HuH-7.5 (cell line): Measurements from ENCODE around the gene GRAP2.
"Not testable (repeated sequence)": the region's sequence is repeated elsewhere in the genome, so short reads cannot be mapped to it uniquely, and the experiment has no call there.

Experiments used
- DNase-seq: peaks from one replicate; pipeline ENCODE4 v3.0.0; 2011; ENCODE audit warnings: low spot score

The GRAP2 gene

DNA sequence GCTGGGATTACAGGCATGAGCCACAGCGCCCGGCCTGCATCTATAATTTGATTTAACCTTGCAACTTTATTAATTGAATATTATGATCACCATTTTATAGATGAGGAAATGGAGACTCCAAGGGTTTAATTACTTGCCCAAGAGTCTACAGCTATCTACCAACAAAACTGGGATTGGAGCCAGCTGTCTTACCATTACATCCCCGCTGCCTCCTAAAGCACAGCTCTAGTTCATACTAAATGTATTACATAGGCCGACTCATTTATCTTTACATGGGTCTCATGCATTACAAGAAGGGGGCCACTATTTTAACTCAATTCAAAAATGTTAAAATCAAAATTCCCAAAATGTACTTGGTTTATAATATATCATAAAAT is 45.2 kb downstream of the GRAP2 start:
- DNase-seq = no peak

DNA sequence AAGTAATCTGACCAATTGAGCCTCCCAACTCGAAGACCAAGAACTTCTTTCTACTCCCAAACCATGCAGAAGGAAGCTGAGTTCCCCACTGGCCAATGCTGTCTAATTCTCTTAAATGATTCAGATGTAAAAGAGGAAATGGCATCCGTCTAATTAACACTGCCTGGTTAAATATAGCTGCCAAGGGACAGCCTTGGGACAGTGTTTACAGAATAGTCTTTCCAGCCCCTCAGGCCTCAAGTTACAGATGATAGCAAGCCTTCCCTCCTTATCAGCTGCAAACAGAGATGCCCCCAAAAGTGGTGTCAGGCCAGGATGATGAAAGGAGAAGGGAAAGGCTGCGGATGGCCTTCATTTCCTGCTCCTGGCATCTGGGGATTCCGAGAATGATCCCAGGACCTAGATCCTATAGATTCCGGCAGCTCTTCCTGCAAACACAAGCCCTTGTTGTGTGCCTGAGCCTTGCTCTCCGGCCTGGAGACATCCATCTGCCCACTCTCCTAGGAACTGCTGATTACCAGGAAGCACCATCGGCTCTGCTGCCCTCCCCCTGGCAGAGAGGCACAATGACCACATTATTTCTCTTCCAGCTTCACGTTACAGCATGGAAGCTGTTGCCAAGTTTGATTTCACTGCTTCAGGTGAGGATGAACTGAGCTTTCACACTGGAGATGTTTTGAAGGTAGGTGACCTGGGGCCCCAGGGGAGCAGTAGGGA is 45.8 kb downstream of the GRAP2 start:
- DNase-seq = no peak

DNA sequence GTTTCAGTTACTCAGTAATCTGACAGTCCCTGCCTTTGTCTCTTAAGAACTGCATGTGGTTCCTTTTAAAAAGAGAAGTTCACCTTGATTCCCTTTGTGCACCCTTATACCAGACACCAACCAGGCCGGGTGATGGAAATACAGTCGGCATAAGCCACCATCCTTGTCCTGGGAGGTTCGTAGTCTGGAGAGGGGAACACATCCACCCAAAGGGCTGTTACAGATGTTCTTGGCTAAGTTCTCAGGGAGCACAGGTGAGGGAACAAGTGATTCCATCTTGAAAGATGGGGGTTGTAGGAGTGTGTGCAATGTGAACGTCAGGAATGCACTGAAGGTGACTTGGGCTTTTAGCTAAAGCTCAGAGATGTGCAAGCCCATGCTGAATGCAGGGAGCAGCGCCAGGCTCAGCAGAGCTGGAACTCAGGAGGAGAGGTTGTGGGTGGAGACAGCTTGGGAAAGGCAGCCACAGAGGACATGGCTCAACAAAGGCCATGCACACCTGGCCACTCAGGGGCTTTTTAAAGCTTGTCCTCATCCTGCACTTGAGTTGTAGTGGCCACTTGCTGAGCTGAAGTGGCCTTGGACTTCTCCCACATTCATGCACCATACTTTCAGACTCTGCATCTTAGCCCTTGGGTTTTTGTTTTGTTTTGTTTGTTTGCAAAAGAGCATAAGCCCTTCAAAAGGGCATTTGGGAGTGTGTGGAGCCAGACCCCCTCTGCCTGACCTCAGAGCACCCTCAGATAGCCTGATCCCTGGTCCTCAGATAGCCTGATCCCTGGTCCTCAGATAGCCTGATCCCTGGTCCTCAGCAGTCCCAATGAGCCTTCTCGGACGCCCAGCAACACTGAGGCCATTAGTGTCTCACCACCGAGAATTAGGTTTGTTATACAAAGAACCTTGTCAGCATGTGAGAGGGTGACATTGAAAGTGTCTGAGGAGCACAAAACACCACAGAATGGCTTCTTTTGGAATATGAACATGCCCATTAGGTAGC is 46.6 kb downstream of the GRAP2 start:
- no peak for DNase-seq

DNA sequence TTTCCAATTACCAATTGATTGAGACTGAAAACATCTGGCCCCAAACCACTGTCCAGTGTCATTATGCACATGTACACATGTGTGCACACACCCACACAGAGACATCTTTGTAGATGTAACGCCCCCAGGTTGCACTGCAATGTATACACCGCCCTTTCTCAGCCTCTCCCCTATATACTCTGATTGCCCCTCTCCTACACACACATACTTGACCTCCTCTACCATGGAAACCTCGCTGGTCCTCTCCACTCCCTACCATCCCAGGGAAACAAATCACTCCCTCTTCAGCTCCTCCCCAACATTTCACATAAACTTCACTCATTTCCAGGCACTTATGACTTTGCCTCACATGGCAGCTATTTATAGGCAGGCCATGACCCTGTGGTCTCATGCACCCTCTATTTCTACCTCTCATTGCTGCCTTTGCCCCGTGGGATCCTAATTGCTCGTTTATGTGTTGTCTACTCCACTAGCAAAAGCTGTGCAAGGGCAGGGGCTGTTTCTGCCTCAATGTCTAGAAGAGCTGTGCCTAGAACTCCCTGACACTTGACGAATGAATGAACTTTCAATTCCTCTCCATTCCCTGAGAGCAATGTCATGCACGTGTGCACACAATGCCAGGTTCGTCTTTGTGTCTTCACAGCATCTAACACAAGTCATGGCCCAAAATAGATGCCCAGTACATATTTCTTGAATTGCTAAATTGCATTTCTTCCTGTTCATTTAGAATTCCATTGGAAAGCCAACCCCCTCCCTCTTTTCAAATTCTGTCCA is 49.3 kb downstream of the GRAP2 start:
- no peak for DNase-seq

DNA sequence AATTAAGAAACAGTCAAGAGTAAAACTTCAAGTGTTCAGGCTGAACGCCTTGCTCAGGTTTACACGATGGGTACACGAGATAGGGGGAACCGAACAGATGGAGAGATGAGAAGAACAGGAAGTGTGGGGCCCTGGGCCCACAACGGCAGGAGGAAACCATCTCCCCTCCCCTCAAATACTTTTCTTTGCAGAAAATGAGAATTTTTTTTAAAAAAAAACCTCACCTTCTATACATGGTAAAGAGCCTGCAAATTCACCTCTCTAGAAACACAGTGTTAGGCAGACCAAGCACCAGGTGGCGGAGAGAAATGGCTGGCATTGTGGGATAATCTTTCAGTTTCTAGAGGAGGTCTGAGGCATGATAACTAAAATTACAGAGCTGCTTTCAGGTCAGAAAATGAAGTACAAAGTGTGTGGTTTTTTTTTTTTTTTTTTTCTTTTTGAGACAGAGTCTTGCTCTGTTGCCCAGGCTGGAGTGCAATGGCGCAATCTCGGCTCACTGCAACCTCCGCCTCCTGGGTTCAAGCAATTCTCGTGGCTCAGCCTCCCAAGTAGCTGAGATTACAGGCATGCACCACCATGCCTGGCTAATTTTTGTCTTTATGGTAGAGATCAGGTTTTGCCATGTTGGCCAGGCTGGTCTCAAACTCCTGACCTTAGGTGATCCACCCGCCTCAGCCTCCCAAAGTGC is 50.9 kb downstream of the GRAP2 start:
- DNase-seq = not testable (repeated sequence)

DNA sequence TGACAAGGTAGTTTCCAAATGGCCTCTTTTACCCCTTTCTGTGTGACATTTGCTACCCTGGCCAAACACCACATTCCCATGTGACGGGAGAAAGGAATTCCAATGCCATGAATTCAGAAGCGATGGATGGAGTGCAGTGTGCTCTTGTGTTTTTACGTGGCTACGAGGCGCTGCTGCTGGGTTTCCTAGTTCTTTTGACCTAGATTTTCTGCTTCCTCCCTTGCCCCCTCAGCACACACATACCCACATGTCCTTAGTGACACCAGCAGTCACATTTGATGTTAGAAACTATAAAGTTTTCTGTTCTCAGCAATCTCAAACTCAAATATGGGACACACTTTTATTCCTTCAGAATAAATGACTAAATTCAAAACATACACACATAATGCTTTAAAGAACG is 51.5 kb downstream of the GRAP2 start:
- no peak for DNase-seq

DNA sequence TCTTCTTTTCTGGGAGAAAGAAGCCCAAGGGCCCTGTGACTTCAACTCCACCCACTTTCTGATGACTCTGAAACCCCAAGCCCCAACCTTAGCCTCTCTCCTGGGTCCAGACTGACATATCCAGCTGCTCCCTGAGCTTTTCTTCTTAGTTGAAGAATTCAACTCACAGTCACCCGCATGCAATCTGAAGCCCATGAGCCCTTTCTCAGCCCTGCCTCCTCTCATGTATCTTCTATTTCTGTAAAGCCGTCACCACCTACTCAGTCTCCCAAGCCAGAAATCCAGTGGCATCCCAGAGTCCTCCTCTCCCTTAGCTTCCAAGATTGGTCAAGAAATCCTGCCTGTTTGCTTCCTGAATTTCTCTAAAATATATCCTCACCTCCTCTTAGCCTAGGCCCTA is 52.2 kb downstream of the GRAP2 start:
- no peak for DNase-seq

DNA sequence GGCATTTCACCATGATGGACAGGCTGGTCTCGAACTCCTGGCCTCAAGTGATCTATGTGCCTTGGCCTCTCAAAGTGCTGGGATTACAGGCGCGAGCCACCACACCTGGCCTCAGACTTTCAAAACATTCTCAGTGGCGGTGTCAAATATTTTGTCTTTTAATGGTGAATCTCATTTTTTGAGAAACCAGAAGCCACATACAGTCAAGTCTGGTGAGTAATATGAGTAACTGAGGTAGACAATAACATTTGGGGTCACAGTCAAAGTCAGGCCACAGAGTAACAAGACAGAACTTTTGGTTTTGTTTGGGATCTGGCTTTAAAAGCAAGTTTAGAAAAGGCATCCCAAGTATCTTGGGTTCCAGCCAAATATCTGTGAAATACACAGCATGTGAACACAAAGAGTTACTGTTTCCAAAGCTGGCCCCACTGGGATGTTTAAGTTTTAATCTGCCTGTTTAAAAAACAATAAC is 53.7 kb downstream of the GRAP2 start:
- DNase-seq = no peak

DNA sequence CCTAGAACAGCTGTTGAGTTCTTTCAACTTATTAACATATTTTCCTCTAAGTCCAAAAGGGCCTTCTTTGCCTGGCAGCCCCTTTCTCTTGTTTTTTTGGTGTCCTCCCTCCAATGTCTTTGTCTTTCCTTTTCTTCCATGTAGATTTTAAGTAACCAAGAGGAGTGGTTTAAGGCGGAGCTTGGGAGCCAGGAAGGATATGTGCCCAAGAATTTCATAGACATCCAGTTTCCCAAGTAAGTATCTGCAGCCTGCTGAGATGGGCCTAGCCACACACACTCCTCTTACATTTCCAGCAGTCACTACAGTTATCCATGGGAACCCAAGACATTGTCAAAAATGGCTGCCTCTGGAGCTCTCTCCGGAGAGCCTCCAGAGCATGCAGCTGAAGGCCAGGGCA is 54.8 kb downstream of the GRAP2 start:
- no peak for DNase-seq

DNA sequence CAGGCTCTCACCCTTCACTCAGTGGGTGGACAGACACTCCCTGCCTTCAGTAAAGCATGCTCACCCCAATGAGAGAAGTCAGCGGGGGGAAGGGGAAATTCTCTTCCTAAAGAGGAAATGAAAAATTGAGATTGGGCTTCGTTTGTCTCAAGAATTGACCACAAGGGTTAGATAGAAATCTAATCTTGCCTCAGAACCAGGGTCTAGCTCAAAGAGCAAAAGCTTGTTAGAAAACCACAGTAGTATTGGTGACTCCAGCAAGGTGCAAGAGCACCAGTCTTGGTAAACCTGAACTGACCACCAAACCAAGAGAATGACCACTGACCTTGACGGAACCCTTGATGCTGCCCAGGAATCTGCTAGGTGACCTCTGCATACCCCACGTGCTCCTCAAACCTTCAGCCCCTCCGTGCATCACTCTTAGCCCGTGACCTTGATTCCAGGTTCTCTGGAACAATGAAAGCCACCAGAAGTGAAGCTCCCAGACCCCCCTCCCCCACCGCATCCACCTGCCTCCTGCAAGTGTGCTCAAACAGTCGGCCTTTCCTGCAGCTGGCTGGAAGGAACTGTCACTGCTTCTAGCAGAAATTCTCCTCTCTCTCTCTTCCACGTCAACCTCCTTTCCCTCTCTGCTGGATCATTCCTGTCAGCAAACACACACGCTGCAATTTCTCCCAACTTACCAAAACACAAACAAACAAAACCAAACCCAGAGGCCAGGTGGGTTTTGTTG is 56.2 kb downstream of the GRAP2 start:
- no peak for DNase-seq

DNA sequence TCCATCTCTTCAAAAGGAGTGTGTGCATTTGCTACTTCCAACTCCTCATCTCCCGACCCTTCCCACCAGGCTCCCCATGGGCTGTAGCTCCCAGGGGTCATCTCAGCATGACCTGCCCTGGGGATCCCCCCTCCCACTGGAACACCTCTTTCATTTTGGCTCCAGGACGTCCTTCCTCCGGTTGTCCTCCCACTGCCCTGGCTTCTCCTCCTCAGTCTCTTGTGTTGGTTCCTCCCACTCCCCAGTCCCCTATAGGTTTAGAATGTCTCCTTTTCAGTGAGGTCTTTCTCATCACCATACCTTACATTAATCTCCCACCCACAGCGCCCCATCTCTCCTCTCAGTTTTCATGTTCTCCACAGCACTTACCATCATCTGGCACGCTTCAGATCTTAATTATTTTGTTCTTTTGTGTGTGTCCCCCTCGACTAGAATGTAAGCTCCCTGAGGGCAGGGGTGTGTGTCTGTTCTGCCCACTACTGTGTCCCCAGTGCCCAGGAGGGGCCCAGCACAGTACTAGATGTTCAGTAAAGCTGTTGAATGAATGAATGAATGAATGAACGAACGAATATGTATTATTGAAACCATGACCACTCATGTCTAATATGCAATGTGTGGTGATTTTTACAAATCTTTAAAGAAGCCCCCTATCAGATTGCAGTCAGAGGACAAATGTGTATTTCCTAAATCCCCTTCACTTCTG is 57.3 kb downstream of the GRAP2 start:
- no peak for DNase-seq

DNA sequence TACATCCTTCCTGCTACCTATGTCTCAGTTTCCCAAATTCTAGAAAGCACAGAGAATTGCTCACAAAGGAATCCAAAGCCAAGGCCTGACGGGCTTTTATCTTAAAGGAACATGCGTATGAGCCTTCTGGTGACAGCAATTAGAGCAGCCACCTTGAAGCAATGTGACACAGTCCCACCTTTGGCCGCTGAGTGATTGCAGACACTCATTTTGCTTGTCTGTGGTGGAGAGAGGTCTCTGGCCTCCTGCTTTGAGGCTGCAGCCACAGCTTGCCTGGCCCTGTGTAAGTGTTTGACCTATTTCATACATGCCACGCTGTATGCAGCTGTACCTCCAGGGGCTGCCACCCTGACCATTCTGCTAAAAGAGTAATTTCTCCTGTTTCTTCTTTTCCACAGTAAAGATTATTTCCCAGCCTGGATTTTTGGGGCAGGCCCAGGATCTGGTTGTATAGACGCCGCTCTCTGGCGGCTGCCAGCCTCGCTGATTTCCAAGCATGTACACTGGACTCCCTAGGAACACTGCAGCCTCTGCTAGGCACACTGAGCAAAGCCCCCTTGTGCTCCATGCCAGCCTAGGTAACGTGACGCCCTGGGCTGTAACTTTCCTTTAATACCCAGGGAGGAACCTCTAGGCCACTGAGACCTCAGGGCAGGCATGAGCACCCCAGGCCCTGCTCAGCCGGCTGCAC is 58.2 kb downstream of the GRAP2 start:
- DNase-seq = no peak

DNA sequence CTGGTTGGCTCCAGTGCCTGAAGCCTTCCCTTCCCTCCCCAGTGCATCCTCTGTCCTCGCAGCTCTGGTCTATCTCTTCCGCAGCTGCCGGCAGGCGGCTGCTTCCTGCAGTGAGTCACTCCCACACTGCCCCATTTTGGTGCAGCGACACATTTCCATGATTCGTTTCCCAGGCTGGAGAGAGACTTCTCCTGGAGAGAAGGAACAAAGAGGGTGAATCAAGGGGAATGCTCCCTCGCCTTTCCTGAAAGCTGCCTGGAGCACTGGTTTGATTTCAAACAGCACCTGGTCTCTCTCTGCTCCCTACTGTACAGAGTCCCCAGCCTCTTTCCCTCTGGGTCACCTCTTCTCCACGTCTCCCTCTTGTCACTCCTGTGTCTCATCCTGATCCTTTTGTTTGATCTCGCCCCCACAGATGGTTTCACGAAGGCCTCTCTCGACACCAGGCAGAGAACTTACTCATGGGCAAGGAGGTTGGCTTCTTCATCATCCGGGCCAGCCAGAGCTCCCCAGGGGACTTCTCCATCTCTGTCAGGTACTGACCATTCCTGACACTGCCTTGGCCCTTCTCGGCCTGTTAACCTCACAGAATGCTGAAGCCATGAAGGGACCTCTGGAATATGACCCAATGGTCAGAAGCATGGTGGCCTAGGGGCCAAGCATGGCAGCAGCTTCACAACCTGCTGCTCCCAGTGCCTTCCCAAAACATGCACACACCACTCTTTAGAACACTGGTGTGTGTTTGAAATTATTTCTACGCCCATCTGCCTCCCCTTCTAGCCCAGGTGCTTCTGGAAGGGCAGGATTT is 59.0 kb downstream of the GRAP2 start, which contains the start of gene TMA7B:
TSS of gene TMA7B (plus strand) at position 758 of the 808 bp plus-strand sequence. CDS start 3,978 bp downstream, outside the sequence.
- DNase-seq = no peak

DNA sequence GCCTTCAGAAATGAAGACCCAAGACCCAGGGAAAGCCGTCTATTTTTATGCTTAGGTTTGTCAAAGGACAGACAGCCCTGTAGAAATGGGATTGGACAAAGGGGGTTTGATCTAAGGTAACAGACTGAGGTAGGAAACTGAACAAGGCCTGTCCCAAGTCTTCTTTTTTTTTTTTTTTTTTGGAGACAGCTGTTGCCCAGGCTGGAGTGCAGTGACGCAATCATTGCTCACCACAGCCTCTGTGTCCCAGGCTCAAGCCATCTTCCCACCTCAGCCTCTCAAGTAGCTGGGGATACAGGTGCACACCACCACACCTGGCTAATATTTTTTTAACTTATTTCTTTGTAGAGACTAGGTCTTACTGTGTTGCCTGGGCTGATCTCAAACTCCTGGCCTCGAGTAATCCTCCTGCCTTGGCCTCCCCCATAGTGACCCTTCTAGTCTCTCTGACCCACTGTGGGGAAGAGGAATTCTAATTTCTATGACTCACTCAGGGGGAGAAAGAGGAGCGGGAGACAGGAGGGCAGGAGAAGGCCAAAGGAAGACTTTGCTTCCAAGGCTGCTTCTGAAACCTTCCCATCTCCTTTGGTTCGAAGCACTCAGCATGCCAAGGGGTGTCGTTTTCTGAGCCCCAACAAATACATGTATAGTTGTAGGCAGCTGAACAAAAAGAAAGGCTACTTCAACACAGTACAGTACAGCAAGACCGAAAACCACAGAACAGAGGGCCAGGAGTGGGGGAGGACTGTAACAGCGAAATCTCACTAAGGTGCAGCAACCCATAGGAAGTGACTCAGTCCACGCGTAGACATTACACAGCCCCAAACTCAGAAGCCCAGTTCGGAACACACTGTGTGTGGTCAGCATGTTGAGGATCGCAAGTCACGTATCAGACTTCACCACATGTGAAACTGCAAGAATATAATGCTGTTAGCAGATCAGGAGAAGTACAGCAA is 60.2 kb downstream of the GRAP2 start:
- DNase-seq = no peak

DNA sequence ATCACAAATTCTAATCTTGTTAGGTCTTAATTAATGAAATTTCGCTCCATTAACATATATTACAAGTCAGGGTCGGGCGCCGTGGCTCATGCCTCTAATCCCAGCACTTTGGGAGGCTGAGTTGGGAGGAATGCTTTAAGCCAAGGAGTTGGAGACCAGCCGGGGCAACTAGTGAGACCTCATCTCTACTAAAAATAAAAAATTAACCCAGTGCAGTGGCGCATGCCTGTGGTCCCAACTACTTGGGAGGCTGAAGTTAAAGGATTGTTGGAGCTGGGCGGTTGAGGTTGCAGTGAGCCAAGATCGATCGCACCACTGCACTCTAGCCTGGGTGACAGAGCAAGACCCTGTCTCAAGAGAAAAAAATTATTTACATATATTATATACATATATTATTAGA is 61.2 kb downstream of the GRAP2 start:
- no peak for DNase-seq

DNA sequence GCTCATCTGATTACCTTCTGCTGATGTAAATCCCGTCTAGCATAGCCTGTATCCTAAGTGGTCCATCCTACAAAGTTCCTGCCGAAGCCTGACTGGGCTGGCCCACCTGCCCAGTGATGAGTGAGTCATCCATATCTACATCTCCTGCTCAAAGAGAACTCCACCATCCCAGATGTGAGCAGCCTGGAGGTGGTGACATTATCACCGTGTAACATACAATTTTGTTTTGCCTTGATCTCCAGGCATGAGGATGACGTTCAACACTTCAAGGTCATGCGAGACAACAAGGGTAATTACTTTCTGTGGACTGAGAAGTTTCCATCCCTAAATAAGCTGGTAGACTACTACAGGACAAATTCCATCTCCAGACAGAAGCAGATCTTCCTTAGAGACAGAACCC is 64.9 kb downstream of the GRAP2 start:
- no peak for DNase-seq

DNA sequence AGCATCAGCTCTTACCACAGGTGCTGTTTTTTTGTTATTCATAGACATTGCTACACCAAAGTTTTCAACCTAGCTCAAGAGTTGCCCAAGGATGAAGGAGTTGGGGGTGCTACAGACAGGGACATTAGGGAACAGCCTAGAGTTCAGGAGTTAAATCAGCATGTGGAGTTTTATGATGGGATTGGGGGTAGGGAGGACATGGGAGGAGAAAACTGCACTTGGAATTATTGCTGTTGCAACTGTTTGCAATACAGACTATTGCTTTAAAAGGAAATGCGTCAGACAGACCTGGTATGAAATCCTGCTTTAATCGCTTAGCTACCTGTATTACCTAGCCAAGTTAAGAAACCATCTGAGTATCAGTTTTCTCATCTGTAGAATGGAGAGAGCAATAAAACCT is 65.6 kb downstream of the GRAP2 start:
- DNase-seq = no peak
